Fibroblast of mammary gland (primary cell): ENCODE data around the gene LIN28A.

Experiments
- DNase-seq: peaks from one replicate; pipeline ENCODE4 v3.0.0-alpha.2; 2010; ENCODE audit warnings: low read depth
- H3K4me3 ChIP-seq: 2 replicates; pipeline ENCODE4 v1.5.1; 2011; ENCODE audit warnings: low read depth, mild to moderate bottlenecking, low read length, moderate library complexity; ENCODE audit not compliant: control insufficient read depth
- TF ChIP-seq, protein P1 (sequence below): conservative IDR thresholded peaks from 2 replicates; pipeline ENCODE4 v1.5.1; 2011; ENCODE audit warnings: low read depth, low read length, inconsistent platforms; ENCODE audit not compliant: control insufficient read depth, insufficient read depth

Gene LIN28A

GRCh38 chr1:26477446-26478152, 67.0 kb downstream of the LIN28A start:
- TF ChIP-seq, protein P1, sequence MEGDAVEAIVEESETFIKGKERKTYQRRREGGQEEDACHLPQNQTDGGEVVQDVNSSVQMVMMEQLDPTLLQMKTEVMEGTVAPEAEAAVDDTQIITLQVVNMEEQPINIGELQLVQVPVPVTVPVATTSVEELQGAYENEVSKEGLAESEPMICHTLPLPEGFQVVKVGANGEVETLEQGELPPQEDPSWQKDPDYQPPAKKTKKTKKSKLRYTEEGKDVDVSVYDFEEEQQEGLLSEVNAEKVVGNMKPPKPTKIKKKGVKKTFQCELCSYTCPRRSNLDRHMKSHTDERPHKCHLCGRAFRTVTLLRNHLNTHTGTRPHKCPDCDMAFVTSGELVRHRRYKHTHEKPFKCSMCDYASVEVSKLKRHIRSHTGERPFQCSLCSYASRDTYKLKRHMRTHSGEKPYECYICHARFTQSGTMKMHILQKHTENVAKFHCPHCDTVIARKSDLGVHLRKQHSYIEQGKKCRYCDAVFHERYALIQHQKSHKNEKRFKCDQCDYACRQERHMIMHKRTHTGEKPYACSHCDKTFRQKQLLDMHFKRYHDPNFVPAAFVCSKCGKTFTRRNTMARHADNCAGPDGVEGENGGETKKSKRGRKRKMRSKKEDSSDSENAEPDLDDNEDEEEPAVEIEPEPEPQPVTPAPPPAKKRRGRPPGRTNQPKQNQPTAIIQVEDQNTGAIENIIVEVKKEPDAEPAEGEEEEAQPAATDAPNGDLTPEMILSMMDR = no peak
- peak; percentile 12 for DNase-seq

DNA sequence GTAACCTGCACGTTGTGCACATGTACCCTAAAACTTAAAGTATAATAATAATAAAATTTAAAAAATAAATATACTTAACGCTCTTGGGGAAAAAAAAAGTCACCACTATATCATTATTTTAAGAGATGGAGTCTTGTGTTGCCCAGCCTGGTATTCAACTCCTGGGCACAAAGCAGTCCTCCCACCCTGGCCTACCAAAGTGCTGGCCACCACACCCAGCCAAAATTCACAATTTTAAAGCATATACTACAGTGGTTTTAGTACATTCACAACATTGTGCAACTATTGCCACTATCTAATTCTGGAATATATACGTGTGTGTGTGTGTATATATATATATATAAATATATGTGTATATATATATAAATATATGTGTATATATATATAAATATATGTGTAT, 67.5 kb downstream of the LIN28A start:
- TF ChIP-seq, protein P1 = no peak
- no peak overlapping the region for H3K4me3 ChIP-seq
- DNase-seq = no peak

More at GRCh38 chr1:26477446-26478152, 67.0 kb downstream of the LIN28A start:
- H3K4me3 ChIP-seq = no peak overlapping the region

DNA sequence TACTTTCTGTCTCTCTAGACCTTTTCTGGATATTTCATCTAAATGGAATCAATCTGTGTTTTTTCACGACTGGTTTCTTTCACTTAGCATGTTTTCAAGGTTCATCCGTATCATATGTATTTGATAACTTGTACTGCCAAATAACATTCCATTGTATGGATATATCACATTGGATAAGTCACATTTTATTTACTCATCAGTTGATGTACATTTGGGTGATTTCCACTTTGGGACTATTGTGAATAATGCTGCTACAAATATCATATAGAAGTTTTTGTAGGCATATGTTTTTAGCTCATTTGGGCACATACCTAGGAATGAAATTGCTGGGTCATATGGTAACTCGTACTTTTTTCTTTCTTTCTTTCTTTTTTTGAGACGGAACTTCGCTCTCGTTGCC, 68.4 kb downstream of the LIN28A start:
- no peak for DNase-seq
- TF ChIP-seq, protein P1 = no peak
- no peak overlapping the region for H3K4me3 ChIP-seq
